Stimulated activated CD8-positive, alpha-beta memory T cell treated with anti-CD3 and anti-CD28 coated beads, Interleukin-7, amount 100 ng/mL, for 48 hours (primary cell): ENCODE data around the gene MRPL39.

ENCODE experiments used
- DNase-seq, 2 donors: peaks; one replicate each; pipeline ENCODE4 v3.0.0-alpha.2; 2020; ENCODE audit warnings: low read depth in 1 of 2; ENCODE audit errors: extremely low read depth in 1 of 2

Gene MRPL39

GRCh38 chr21:25569711-25570110 lies 37.6 kb downstream of the MRPL39 start:
- DNase-seq: no peak

DNA sequence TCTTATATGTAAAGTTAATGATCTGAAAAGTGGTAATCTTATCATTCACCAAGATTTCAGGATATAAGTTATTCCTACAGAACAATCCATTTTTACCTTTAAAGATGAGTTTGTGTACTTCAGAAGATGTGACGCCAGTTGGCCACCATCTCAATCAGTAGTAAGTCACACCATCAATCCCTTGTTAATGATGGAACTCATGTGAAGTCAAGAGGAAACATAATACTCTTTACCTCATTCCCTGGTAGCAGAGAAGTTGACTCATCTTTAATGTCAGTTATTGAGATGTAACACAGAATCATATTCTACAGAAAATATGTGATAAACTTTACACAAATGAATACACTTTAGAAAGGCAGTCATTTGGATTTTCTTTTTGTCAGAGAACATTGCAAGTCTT lies 38.2 kb downstream of the MRPL39 start:
- no peak for DNase-seq

GRCh38 chr21:25568246-25568645 lies 39.0 kb downstream of the MRPL39 start:
- no peak for DNase-seq

DNA sequence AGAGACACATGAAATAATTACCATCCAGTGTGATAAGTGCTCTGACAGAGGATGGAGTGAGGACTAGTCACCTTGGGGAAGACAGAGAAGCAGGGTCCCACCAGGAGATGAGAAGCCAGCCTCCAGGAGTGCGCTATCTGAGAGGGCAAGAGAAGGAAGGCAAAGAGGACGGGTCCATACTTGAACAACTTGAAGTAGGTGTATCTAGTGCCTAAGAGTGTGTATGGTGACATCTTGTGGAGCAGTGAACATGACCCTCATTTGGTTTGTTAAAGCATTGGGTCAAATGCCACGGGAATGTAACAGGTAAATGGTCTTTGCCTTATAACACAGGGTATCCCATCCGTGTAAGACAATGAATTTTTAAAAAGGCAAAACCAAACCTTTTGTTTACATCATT lies 39.8 kb downstream of the MRPL39 start:
- DNase-seq: no peak

DNA sequence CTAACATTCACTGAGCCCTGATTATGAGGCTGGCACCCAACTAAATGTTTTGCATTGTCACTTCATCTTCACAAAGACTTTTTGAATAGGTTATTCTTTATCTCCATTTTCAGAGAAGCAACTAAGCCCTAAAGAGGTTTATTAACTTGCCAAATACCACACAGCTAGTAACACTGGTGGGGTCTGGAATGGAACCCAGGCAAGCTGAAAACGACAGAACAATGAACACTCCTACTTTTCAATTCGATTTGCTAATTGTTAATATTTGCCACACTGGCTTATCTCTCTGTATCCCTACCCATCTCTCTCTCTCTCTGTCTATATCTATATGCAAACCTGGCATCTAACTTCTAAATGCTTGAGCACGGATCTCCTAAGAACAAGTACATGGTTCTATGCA lies 40.6 kb downstream of the MRPL39 start:
- no peak for DNase-seq

DNA sequence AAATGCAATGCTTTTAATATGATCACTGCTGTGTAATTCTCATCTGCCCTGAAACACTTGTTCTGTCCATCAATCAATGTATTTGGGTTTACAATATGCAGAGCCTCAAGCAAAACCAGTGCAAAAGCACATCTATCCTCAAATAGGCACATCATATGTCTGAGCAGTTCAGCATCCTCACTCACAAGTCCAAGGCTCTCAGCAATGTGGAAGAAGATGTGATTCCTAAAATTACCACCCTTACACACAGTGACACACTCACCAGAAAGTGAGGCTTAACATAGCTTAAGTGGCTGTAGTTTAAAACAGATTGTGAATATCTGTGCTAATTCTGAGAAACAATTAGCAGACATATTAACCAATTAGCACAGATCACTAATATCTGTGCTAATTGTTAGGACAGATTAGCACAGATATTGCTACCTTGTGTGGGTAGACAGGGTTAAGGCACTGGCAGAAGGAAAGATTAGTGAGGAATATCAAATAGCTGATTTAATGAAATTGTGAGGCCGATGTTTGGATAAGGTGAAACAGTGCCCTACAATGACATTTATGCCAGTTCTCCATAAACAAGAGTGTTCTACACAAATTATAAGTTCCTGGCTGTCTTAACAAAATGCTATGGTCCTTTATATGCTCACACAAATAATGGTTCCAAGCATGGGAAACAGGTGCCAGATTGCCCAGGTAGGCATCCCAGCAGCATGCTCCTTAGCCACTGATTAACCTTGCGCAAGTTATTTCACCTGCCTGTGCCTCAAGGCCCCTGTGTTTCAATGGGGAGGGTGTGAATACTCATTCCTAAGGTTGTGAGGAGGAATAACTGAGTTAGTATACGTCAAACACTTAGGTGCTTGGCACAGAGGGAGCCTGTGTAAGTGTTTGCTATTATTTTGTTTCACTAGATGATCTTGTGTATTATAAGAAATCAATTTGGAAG lies 41.7 kb downstream of the MRPL39 start:
- DNase-seq: no peak

DNA sequence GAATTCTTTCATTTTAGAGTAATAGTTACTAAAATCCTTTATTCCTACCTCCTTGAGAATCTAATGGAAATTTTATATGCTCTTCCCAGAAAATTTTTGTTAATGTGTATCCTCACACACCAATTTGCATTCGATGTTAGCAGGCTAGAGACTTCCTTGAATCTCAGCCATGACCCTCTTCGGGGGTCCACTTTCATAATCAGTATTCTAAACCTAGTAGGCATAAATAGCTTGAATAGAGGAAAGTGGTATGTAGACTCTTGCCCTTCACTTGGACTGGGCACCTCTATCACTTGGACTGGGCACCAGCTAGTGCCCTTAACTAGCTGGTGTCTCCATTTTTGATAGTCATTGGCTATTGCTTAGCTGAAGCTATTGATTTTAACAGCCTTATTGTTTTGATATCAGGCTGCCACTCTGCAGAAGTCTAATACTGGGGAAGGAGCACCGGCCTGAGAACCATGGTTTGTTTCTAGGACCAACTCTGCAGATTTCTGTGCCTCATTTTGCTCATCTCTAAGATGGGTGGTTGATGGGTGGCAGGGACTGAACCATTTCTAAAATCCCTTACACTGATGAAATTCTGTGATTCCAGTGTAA lies 42.8 kb downstream of the MRPL39 start:
- no peak for DNase-seq

- DNase-seq: no peak
Measured at GRCh38 chr21:25563361-25564116, 43.7 kb downstream of the MRPL39 start.

GRCh38 chr21:25562660-25563059 lies 44.6 kb downstream of the MRPL39 start:
- DNase-seq: no peak

DNA sequence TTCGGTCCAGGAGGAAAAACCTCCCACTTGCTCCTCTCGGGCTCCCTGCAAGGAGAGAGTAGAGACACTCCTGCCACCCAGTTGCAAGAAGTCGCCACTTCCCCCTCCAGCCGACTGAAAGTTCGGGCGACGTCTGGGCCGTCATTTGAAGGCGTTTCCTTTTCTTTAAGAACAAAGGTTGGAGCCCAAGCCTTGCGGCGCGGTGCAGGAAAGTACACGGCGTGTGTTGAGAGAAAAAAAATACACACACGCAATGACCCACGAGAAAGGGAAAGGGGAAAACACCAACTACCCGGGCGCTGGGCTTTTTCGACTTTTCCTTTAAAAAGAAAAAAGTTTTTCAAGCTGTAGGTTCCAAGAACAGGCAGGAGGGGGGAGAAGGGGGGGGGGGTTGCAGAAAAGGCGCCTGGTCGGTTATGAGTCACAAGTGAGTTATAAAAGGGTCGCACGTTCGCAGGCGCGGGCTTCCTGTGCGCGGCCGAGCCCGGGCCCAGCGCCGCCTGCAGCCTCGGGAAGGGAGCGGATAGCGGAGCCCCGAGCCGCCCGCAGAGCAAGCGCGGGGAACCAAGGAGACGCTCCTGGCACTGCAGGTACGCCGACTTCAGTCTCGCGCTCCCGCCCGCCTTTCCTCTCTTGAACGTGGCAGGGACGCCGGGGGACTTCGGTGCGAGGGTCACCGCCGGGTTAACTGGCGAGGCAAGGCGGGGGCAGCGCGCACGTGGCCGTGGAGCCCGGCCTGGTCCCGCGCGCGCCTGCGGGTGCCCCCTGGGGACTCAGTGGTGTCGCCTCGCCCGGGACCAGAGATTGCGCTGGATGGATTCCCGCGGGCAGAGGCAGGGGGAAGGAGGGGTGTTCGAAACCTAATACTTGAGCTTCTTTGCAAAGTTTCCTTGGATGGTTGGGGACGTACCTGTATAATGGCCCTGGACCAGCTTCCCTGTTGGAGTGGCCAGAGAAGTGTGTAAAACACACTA lies 45.3 kb downstream of the MRPL39 start:
- peak; percentile 69 to 72 for DNase-seq

DNA sequence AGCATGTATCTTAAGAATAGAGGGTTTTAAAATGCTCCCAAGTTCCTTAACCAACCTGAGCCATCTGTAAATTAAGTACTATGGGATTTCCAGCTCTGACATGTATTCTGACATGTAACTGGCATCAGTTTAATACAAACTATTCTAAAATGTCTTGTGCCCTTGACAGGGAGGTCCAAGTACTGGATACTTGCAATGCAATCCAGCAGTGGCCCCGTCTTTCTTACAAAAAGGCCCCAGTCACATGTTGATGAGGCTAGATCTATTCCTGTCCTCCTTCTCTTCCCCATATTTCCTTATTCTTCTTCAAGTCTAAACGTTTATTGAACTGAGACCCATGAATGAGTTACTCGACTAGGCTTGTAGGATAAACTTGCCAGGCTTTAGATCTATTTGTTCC lies 46.4 kb downstream of the MRPL39 start:
- DNase-seq: no peak

DNA sequence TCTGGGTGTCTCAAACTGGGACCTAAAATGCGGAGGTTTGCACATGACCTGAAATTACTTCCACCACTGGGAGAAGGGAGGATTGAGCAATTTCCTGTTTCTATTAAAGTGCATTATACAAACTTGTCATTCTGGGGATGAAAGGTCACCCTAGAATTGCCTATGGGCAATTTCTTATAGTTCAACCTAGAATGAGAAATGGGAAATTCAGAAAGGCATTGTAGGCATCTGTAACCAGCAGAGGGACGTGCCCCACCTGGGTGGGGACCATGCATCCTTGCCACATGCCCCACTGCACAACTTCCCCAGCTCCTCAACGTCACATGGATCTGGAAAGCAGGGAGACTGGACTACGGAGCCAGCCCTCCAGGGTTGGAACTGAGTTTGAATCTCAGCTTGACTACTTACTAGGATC lies 47.0 kb downstream of the MRPL39 start:
- no peak for DNase-seq

- no peak for DNase-seq
Measured at GRCh38 chr21:25559746-25560145, 47.5 kb downstream of the MRPL39 start.

- no peak for DNase-seq
Measured at GRCh38 chr21:25558123-25558522, 49.2 kb downstream of the MRPL39 start.

- DNase-seq: no peak
Measured at GRCh38 chr21:25557180-25557579, 50.1 kb downstream of the MRPL39 start.

DNA sequence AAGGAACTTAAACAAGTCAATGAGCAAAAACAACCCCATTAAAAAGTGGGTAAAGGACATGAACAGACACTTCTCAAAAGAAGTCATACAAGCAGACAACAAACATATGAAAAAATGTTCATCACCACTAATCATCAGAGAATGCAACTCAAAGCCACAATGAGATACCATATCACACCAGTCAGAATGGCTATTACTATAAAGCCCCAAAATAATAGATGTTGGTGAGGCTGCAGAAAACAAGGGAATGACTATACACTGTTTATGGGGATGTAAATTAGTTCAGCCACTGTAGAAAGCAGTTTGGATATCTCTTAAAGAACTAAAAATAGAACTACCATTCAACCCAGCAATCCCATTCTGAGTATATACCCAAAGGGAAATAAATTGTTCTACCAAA lies 51.2 kb downstream of the MRPL39 start:
- no peak for DNase-seq

DNA sequence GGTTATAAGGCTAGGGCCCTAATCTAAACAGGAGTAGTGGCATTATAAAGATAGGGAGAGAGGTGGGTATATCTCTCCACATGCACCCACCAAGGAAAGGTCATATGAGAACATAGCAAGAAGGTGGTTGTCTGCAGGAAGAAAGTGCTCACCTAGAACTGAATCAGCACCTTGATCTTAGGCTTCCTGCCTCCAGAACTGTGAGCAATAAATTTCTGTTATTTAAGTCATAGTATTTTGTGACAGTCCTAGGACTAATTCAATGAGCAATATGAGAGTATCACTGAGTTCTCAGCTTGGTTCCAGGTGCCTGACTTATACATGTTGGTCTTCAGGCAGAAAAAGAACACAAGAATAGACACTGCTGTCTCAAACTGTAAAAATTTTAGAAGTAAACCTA lies 51.8 kb downstream of the MRPL39 start:
- DNase-seq: no peak

DNA sequence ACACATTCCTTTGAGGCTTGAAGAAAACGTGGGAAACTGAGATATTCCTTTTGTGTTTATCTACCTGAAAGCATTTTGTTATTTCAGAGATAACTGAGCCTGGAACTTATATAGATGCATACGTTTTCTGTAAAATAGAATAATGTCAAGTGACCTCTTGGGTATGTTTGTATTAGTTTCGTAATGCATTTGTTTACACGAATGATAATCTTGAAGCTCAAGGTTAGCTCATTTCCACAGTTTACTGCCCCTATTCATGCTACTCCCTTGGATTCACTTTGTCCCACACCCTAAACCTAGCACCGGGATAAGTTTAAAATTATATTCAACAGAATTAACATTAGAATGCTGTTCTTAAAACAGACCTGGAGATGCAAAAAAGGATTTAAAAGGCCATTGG lies 54.4 kb downstream of the MRPL39 start:
- no peak for DNase-seq

- no peak for DNase-seq
Measured at GRCh38 chr21:25551569-25551968, 55.7 kb downstream of the MRPL39 start.

- DNase-seq: no peak
Measured at GRCh38 chr21:25550352-25551120, 56.7 kb downstream of the MRPL39 start.
